Mucosa of descending colon (tissue), 3 donors: ENCODE measurements around the gene SLC38A1. TPM values are rescaled to one million over a fixed set of nuclear protein-coding genes. Genes with fewer than 3 reads are reported as not detected.

Experiments used
- ATAC-seq: fragments of 200-7000 bp; cut with Tn5 transposase; one replicate; pipeline ENCODE4 v1.9.1; 2020; ENCODE audit warnings: mild to moderate bottlenecking, moderate library complexity
- DNase-seq, 3 donors: peaks; one replicate each; pipeline ENCODE4 v3.0.0-alpha.2; 2020
- H3K36me3 ChIP-seq: fragments of 200-600 bp; one replicate; pipeline ENCODE4 v1.8.0; 2021; ENCODE audit warnings: low read depth, mild to moderate bottlenecking
- H3K4me1 ChIP-seq: fragments of 200-600 bp; one replicate; pipeline ENCODE4 v1.8.0; 2021; ENCODE audit warnings: low read depth, mild to moderate bottlenecking
- H3K4me3 ChIP-seq: fragments of 200-600 bp; one replicate; pipeline ENCODE4 v1.8.0; 2021; ENCODE audit warnings: mild to moderate bottlenecking
- H3K9me3 ChIP-seq: fragments of 200-600 bp; one replicate; pipeline ENCODE4 v1.8.0; 2021; ENCODE audit warnings: mild to moderate bottlenecking
- CTCF ChIP-seq: fragments of 200-600 bp; IDR thresholded peaks from one replicate; pipeline ENCODE4 v1.8.0; 2022; ENCODE audit warnings: antibody characterized with exemption, mild to moderate bottlenecking
- intact Hi-C, 2 donors: fragments of 100-400 bp; cut with DNase I in 1 of 2; cut with micrococcal nuclease in 1 of 2; formaldehyde crosslinking; loops; one replicate each; pipeline versions ENCODE4 v1.11.0 to v1.11.1; 2022; cut with DNase I, micrococcal nuclease
- total RNA-seq, 3 donors: library from RNA; stranded (reverse); fragmentation: NEBNext Ultra II Directional in 2 of 3; extraction: Animal tissue kit (Norgen Biotek cat#: 25700) in 2 of 3; gene quantifications; one replicate each; pipeline versions ENCODE4 v1.2.1 to v1.2.4, GENCODE V29; 2021 to 2023
- donor health status: DM: no; HTN: no; CAD: no; lungs with moderate emphysema.
- donor health status: DM: no; HTN: no; CAD: no.
- donor health status: DM: no; HTN: yes; CAD: no.

The SLC38A1 gene
- total RNA-seq, 3 donors from 2014 or later, result 116 to 157 (median 132) TPM

- Histone ChIP-seq H3K4me1 (peaks cover 16% of the 10 kb centered on the region), H3K36me3 (no peaks in the 10 kb centered on the region), H3K9me3 (no peaks in the 10 kb centered on the region), H3K4me3 (peak overlapping the region; percentile 41)
- intact Hi-C loops, result loop anchor here in 1 of 2 donors (5.0 kb wide), 1 partner anchor 45 kb away; no protein-coding TSS in a partner anchor
- TF ChIP-seq CTCF, result no peak
- peak; percentile 17 for ATAC-seq
- peak; percentile 75 to 79 (median 75) for DNase-seq
These were observed 1.8 kb downstream of the SLC38A1 start for GRCh38 chr12:46266869-46267574.

- no peak overlapping the region for H3K4me3 ChIP-seq
- ATAC-seq (peak; percentile 32), DNase-seq (peak in 1 of 3 donors; percentile 57)
- peaks cover 16% of the 10 kb centered on the region for H3K4me1 ChIP-seq
- intact Hi-C loops, result loop anchor here in 1 of 2 donors (5.0 kb wide), 1 partner anchor 44 kb away; no protein-coding TSS in a partner anchor
- no peak for TF ChIP-seq CTCF
- no peaks in the 10 kb centered on the region for H3K36me3 ChIP-seq
- H3K9me3 ChIP-seq, result no peaks in the 10 kb centered on the region
These were observed 2.5 kb downstream of the SLC38A1 start for GRCh38 chr12:46266382-46266791.

GRCh38 chr12:46265734-46266133, 3.1 kb downstream of the SLC38A1 start:
- no peaks in the 10 kb centered on the region for H3K9me3 ChIP-seq
- TF ChIP-seq CTCF, result no peak
- intact Hi-C loops, result loop anchor here in 1 of 2 donors (5.0 kb wide), 1 partner anchor 43 kb away; no protein-coding TSS in a partner anchor
- H3K36me3 ChIP-seq, result no peaks in the 10 kb centered on the region
- H3K4me1 ChIP-seq, result peaks cover 16% of the 10 kb centered on the region
- ATAC-seq (no peak), DNase-seq (no peak)
- no peak overlapping the region for H3K4me3 ChIP-seq

- Histone ChIP-seq H3K4me3 (no peak overlapping the region), H3K9me3 (no peaks in the 10 kb centered on the region), H3K36me3 (no peaks in the 10 kb centered on the region), H3K4me1 (peaks cover 16% of the 10 kb centered on the region)
- intact Hi-C loops, result loop anchor here in 1 of 2 donors (5.0 kb wide), 1 partner anchor 43 kb away; no protein-coding TSS in a partner anchor
- ATAC-seq (no peak), DNase-seq (no peak)
- TF ChIP-seq CTCF, result no peak
These were observed 3.7 kb downstream of the SLC38A1 start for GRCh38 chr12:46265102-46265501.

GRCh38 chr12:46264057-46264456, 4.8 kb downstream of the SLC38A1 start:
- Histone ChIP-seq H3K4me3 (no peak overlapping the region), H3K36me3 (no peaks in the 10 kb centered on the region), H3K9me3 (no peaks in the 10 kb centered on the region), H3K4me1 (peaks cover 14% of the 10 kb centered on the region)
- no peak for DNase-seq
- ATAC-seq, result no peak
- intact Hi-C loops, result no loop called here
- TF ChIP-seq CTCF, result no peak
